Measurements from ENCODE around the gene SLC6A9.

GRCh38 chr1:43990271-43991199 is 40.7 kb downstream of the SLC6A9 start:
- TF ChIP-seq, protein P1, sequence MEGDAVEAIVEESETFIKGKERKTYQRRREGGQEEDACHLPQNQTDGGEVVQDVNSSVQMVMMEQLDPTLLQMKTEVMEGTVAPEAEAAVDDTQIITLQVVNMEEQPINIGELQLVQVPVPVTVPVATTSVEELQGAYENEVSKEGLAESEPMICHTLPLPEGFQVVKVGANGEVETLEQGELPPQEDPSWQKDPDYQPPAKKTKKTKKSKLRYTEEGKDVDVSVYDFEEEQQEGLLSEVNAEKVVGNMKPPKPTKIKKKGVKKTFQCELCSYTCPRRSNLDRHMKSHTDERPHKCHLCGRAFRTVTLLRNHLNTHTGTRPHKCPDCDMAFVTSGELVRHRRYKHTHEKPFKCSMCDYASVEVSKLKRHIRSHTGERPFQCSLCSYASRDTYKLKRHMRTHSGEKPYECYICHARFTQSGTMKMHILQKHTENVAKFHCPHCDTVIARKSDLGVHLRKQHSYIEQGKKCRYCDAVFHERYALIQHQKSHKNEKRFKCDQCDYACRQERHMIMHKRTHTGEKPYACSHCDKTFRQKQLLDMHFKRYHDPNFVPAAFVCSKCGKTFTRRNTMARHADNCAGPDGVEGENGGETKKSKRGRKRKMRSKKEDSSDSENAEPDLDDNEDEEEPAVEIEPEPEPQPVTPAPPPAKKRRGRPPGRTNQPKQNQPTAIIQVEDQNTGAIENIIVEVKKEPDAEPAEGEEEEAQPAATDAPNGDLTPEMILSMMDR (IDR thresholded peaks at IDR 0.05) = no peak
- TF ChIP-seq POLR2AphosphoS5 (IDR thresholded peaks at IDR 0.05) = no peak

Measured in prostate gland (tissue), 2 donors.